ENCODE results near the gene POU2AF2. TPM values are rescaled to one million over a fixed set of nuclear protein-coding genes. Genes with fewer than 3 reads are reported as not detected.

POU2AF2 gene
- total RNA-seq, 4 donors from 2014 or later = 0.66 TPM; not detected in 3

DNA sequence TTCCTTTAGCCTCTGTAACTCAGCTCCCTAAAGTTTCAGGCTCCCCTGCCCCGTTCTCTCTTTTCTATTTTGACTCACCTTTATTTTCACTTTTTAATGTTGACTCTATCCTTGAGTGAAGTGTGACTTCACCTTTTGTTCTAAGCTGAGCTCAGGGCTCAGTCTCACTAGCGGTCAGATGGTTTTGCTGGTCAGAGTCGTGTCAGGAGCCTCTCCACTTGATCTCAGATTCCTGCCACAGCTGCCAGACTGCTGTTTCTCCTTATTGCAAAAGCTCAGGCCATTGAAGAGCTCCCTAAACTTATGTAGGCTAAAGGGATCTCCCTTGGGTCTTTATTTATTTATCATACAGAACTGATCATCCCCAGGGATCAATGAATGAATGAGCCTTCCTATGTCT, 13.7 kb upstream of the POU2AF2 start:
- WGBS = 92% methylated on average over 3 of the region's 3 CpGs
- DNase-seq (ENCODE audit: extremely low spot score) = no peak
- intact Hi-C loops (cut with DNase I) = loop anchor here (5.0 kb wide), 2 partner anchors 520 to 780 kb away; partner anchors contain the start of gene ARHGAP20
- Histone ChIP-seq H3K9me3 (no peaks in the 10 kb centered on the region), H3K27ac (replicated peaks in 1 of 4) (no peak overlapping the region), H3K27me3 (peaks cover 0 to 3% (median 0%) of the 10 kb centered on the region in 4 donors), H3K36me3 (no peaks in the 10 kb centered on the region), H3K4me1 (peaks cover 4 to 12% (median 5%) of the 10 kb centered on the region in 4 donors), H3K4me3 (no peak overlapping the region)
- TF ChIP-seq EP300 (IDR thresholded peaks at IDR 0.05) (no peak), POLR2AphosphoS5 (IDR thresholded peaks at IDR 0.05) (no peak), POLR2A (IDR thresholded peaks at IDR 0.05; ENCODE audit: low read depth) (no peak)
- TF ChIP-seq, protein P1, sequence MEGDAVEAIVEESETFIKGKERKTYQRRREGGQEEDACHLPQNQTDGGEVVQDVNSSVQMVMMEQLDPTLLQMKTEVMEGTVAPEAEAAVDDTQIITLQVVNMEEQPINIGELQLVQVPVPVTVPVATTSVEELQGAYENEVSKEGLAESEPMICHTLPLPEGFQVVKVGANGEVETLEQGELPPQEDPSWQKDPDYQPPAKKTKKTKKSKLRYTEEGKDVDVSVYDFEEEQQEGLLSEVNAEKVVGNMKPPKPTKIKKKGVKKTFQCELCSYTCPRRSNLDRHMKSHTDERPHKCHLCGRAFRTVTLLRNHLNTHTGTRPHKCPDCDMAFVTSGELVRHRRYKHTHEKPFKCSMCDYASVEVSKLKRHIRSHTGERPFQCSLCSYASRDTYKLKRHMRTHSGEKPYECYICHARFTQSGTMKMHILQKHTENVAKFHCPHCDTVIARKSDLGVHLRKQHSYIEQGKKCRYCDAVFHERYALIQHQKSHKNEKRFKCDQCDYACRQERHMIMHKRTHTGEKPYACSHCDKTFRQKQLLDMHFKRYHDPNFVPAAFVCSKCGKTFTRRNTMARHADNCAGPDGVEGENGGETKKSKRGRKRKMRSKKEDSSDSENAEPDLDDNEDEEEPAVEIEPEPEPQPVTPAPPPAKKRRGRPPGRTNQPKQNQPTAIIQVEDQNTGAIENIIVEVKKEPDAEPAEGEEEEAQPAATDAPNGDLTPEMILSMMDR (IDR thresholded peaks at IDR 0.05) = no peak

DNA sequence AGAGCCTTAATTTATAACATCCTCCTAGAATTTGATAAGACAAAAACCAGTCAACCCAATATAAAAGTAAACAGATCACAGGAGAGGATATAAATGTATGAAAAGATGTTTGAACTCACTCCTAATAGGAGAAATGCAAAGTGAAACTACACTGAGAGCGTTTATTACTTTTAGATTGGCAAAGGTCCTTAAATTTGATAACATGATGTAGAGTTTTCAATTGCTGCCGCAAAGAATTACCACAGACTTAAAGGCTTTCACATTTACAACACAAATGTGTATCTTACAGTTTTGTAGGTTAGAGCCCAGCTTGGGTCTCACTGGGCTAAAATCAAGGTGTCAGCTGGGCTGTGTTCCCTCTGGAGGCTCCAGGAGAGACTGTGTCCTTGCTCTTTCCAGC, 9.1 kb upstream of the POU2AF2 start:
- H3K27ac ChIP-seq (replicated peaks in 1 of 4) = no peak overlapping the region
- TF ChIP-seq, protein P1 (IDR thresholded peaks at IDR 0.05) = no peak
- TF ChIP-seq EP300 (IDR thresholded peaks at IDR 0.05) (no peak), POLR2AphosphoS5 (IDR thresholded peaks at IDR 0.05) (no peak), POLR2A (IDR thresholded peaks at IDR 0.05; ENCODE audit: low read depth) (no peak)
- H3K9me3 ChIP-seq = no peaks in the 10 kb centered on the region
- peaks cover 0 to 3% (median 0%) of the 10 kb centered on the region in 4 donors for H3K27me3 ChIP-seq
- no peak for DNase-seq (ENCODE audit: extremely low spot score)
- H3K4me1 ChIP-seq = no peaks in the 10 kb centered on the region
- intact Hi-C loops (cut with DNase I) = no loop called here
- H3K36me3 ChIP-seq = no peaks in the 10 kb centered on the region
- 62% methylated on average over 2 of the region's 2 CpGs for WGBS
- no peak overlapping the region for H3K4me3 ChIP-seq

DNA sequence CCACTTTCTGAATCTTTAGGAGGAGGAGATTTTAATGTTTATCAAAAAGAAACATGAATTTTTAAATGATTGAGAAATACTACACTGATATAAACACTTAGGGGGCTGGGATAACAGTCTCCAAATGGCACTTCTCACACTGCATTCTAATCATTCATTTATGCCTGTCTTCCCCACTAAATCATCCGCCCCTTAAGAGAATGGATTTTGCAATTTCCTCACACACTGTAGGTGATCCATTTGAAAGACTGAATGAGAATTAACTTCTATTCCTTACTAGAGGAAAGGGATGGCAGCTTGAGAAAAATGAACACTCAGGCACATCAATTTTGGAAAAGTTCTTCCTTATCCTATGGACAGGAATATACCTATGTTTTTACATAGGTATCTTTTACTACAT, 7.6 kb upstream of the POU2AF2 start:
- no peaks in the 10 kb centered on the region for H3K4me1 ChIP-seq
- TF ChIP-seq POLR2AphosphoS5 (IDR thresholded peaks at IDR 0.05) = no peak
- TF ChIP-seq, protein P1 (IDR thresholded peaks at IDR 0.05) = no peak
- TF ChIP-seq POLR2A (IDR thresholded peaks at IDR 0.05; ENCODE audit: low read depth) = no peak
- no peak for TF ChIP-seq EP300 (IDR thresholded peaks at IDR 0.05)
- peaks cover 0 to 6% (median 0%) of the 10 kb centered on the region in 4 donors for H3K27me3 ChIP-seq
- H3K27ac ChIP-seq (replicated peaks in 1 of 4) = no peak overlapping the region
- H3K4me3 ChIP-seq = no peak overlapping the region
- intact Hi-C loops (cut with DNase I) = no loop called here
- 82% methylated on average over 1 of the region's 1 CpG for WGBS
- no peaks in the 10 kb centered on the region for H3K9me3 ChIP-seq
- no peaks in the 10 kb centered on the region for H3K36me3 ChIP-seq
- DNase-seq (ENCODE audit: extremely low spot score) = no peak

DNA sequence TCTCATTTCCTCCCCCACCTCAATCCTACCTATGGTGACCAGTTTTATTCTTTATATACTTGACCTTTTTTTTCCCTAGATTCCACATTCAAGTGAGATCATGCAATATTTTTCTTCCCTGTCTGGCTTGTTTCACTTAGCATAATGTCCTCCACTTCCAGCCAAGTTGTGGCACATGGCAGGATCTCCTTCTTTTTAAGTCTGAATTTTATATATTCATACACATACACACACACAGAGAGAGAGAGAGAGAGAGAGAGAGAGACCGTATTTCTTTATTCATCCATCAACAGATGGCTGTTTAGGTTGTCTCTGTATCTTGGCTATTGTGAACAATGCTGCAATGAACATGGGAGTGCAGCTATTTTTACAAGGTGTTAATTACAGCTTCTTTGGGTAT, 1.4 kb downstream of the POU2AF2 start:
- no peak for DNase-seq (ENCODE audit: extremely low spot score)
- no peaks in the 10 kb centered on the region for H3K4me1 ChIP-seq
- peaks cover 0 to 11% (median 0%) of the 10 kb centered on the region in 4 donors for H3K27me3 ChIP-seq
- no peaks in the 10 kb centered on the region for H3K9me3 ChIP-seq
- H3K27ac ChIP-seq (replicated peaks in 1 of 4) = no peak overlapping the region
- TF ChIP-seq, protein P1 (IDR thresholded peaks at IDR 0.05) = no peak
- TF ChIP-seq POLR2AphosphoS5 (IDR thresholded peaks at IDR 0.05) (no peak), EP300 (IDR thresholded peaks at IDR 0.05) (no peak), POLR2A (IDR thresholded peaks at IDR 0.05; ENCODE audit: low read depth) (no peak)
- H3K4me3 ChIP-seq = no peak overlapping the region
- no peaks in the 10 kb centered on the region for H3K36me3 ChIP-seq
- intact Hi-C loops (cut with DNase I) = no loop called here
- 75% methylated on average over 1 of the region's 1 CpG for WGBS

DNA sequence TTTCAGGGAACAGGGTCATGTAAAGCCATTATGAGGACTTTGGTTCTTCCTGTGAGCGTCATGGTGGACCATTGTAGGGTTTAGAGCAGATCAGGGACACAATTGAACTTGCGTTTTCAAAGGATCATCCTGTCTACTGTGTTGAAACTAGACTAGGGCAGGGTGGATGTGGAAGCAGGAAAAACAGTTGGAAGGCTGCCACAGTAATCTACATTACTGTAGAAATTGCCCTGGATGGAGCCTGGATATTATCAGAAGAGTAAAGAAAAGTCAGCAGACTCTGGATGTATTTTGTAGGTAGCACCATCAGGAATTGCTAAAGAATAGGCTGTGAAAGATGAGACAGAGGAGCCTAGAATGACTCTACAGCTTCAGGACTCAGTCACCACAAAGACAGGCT, 5.4 kb downstream of the POU2AF2 start:
- intact Hi-C loops (cut with DNase I) = no loop called here

More for the DNA sequence above, 5.4 kb downstream of the POU2AF2 start:
- peaks cover 0 to 6% (median 0%) of the 10 kb centered on the region in 4 donors for H3K27me3 ChIP-seq
- H3K4me1 ChIP-seq = no peaks in the 10 kb centered on the region
- H3K4me3 ChIP-seq = no peak overlapping the region
- no peaks in the 10 kb centered on the region for H3K36me3 ChIP-seq
- 71% methylated on average over 2 of the region's 2 CpGs for WGBS
- H3K27ac ChIP-seq (replicated peaks in 1 of 4) = no peak overlapping the region
- no peaks in the 10 kb centered on the region for H3K9me3 ChIP-seq
- DNase-seq (ENCODE audit: extremely low spot score) = no peak
- no peak for TF ChIP-seq POLR2A (IDR thresholded peaks at IDR 0.05; ENCODE audit: low read depth)
- no peak for TF ChIP-seq EP300 (IDR thresholded peaks at IDR 0.05)
- TF ChIP-seq POLR2AphosphoS5 (IDR thresholded peaks at IDR 0.05) = no peak
- TF ChIP-seq, protein P1 (IDR thresholded peaks at IDR 0.05) = no peak

All from esophagus muscularis mucosa (tissue), 4 donors.